GM21529 (cell line): ENCODE data around the gene TOMM40.
A peak's percentile ranks its signal among the peaks of the same experiment; 100 is the strongest.
"Not testable (repeated sequence)": the region's sequence is repeated elsewhere in the genome, so short reads cannot be mapped to it uniquely, and the experiment has no call there.

Source experiments
- ATAC-seq: cut with Tn5 transposase; IDR thresholded peaks from one replicate; pipeline ENCODE4 v1.9.1; 2021; ENCODE audit not compliant: unreplicated experiment

TOMM40 gene

DNA sequence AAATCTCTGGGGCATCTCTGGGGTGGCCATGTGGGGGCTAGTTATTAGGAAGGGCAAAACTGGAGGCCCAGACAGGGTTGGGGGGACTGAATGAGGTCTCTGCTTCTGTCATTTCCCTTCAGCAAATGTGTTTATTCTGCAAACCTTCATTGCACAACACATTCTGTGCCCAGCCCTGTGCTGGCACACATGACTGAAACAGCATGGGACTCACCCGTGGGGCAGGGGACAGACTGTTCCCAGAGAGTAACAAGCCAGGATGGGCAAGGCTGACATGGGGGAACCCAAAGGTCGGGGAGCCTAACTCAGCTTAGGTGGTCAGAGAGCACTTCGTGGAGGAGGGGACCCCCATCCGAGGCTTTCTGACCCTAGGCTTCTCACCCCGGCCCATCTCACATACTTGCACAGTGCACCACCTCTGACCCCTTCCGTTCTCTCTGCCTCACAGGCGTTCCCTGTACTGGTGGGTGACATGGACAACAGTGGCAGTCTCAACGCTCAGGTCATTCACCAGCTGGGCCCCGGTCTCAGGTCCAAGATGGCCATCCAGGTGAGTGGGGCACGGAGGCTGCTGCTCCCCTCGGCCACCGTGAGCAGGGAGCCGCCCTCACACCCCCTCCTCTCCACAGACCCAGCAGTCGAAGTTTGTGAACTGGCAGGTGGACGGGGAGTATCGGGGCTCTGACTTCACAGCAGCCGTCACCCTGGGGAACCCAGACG, 2.4 kb downstream of the TOMM40 start:
- ATAC-seq, result no peak

DNA sequence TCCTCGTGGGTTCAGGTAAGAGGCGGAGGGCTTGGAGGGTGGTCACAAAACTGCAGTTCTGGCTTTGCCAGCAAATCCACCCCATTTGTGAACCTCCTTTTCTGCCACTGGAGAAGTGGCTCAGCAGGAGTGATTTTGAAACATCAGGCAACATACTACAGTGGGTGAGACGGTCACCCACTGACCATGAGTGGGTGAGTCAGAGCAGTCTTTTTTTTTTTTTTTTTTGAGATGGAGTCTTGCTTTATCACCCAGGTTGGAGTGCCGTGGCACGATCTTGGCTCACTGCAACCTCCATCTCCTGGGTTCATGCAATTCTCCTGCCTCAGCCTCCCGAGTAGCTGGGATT, 3.0 kb downstream of the TOMM40 start:
- no peak for ATAC-seq

DNA sequence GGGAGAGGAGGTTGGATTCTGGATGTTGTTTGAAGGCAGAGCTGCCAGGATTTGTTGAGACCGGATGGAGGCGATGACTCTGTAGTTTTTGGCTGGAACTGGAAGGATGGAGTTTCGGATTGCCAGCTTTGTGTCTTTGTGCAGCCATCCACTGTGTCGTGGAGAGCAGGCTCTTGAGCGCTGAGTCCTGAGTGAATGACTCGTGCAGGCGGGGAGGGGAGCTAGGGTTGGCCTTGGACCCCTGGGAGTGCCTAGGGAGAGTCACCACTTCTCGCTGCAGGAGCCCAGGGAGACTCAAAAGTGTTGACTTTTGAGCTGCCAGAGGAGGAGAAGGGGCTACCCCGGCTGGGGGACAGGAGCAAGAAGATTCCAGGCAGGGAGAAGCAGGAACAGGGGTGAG, 3.9 kb downstream of the TOMM40 start:
- no peak for ATAC-seq

DNA sequence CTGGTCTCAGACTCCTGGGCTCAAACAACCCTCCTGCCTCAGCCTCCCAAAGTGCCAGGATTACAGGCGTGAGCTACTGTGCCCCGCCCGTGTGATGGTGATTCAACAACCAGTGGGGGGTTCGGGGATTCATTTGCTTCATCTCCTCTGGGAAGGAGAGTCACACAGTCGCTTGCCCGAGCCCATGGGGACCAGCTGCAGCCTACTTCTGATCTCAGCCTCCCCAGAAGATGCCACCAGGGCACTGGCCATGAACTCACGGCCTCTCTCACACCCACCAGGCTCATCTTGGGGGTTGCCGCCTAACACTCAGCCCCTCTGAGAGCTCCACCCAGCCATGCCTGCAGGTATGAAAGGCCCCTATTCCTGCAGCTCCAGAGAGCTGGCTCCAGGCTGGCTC, 6.8 kb downstream of the TOMM40 start:
- ATAC-seq, result no peak

DNA sequence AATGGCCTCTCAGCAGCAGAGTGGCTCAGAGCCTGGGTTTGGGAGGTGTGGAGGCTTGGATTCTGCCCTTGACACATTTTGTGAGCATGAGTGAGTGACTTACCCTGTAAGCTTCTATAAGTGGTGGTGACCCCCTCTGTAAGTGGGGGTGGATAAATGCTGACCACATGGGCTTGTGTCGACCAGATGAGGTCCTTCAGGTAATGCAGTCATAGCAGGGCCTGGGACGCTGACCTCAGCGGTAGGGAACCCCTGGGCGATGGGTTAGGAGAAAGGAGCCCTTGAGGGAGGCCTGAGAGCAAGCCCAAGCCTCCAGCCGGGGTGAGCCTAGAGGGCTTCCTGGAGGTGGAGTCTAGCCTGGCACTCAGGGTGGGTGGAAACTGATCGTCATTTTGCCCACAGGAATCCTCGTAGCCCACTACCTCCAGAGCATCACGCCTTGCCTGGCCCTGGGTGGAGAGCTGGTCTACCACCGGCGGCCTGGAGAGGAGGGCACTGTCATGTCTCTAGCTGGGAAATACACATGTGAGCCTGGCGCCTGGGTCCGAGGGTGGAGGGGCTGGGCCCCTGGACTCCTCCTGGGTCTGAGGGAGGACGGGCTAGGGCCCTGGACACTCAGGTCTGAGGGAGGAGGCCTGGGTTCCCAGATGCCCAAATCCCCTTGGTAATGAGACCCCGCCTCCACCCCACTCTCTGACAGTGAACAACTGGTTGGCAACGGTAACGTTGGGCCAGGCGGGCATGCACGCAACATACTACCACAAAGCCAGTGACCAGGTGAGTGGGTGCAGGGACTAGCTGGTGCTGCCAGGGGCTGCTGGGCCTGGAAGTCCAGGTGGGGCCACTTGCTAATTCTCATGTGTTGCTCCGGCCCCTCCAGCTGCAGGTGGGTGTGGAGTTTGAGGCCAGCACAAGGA, 9.5 kb downstream of the TOMM40 start:
- no peak for ATAC-seq

DNA sequence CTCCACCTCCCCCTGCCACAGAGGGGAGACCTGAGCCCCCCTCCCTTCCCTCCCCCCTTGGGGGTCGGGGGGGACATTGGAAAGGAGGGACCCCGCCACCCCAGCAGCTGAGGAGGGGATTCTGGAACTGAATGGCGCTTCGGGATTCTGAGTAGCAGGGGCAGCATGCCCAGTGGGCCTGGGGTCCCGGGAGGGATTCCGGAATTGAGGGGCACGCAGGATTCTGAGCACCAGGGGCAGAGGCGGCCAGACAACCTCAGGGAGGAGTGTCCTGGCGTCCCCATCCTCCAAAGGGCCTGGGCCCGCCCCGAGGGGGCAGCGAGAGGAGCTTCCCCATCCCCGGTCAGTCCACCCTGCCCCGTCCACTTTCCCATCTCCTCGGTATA, 12.2 kb downstream of the TOMM40 start:
- no peak for ATAC-seq

DNA sequence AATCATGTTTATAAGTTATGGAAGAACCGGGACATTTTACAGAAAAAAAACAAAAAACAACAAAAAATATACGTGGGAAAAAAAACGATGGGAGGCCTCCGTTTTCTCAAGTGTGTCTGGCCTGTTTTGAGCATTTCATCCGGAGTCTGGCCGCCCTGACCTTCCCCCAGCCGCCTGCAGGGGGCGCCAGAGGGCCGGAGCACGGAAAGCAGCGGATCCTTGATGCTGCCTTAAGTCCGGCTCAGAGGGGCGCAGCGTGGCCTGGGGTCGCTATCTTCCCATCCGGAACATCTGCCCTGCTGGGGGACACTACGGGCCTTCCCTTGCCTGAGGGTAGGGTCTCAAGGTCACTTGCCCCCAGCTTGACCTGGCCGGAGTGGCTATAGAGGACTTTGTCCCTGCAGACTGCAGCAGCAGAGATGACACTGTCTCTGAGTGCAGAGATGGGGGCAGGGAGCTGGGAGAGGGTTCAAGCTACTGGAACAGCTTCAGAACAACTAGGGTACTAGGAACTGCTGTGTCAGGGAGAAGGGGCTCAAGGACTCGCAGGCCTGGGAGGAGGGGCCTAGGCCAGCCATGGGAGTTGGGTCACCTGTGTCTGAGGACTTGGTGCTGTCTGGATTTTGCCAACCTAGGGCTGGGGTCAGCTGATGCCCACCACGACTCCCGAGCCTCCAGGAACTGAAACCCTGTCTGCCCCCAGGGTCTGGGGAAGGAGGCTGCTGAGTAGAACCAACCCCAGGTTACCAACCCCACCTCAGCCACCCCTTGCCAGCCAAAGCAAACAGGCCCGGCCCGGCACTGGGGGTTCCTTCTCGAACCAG, 12.8 kb downstream of the TOMM40 start:
- no peak for ATAC-seq

DNA sequence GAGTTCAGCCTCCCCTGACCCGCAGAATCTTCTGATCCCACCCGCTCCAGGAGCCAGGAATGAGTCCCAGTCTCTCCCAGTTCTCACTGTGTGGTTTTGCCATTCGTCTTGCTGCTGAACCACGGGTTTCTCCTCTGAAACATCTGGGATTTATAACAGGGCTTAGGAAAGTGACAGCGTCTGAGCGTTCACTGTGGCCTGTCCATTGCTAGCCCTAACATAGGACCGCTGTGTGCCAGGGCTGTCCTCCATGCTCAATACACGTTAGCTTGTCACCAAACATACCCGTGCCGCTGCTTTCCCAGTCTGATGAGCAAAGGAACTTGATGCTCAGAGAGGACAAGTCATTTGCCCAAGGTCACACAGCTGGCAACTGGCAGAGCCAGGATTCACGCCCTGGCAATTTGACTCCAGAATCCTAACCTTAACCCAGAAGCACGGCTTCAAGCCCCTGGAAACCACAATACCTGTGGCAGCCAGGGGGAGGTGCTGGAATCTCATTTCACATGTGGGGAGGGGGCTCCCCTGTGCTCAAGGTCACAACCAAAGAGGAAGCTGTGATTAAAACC, 13.5 kb downstream of the TOMM40 start:
- ATAC-seq, result no peak

DNA sequence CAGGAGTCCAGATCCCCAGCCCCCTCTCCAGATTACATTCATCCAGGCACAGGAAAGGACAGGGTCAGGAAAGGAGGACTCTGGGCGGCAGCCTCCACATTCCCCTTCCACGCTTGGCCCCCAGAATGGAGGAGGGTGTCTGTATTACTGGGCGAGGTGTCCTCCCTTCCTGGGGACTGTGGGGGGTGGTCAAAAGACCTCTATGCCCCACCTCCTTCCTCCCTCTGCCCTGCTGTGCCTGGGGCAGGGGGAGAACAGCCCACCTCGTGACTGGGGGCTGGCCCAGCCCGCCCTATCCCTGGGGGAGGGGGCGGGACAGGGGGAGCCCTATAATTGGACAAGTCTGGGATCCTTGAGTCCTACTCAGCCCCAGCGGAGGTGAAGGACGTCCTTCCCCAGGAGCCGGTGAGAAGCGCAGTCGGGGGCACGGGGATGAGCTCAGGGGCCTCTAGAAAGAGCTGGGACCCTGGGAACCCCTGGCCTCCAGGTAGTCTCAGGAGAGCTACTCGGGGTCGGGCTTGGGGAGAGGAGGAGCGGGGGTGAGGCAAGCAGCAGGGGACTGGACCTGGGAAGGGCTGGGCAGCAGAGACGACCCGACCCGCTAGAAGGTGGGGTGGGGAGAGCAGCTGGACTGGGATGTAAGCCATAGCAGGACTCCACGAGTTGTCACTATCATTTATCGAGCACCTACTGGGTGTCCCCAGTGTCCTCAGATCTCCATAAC, 14.5 kb downstream of the TOMM40 start, which contains the start of gene APOE:
TSS of gene APOE (plus strand) at position 360 of the 724 bp plus-strand sequence. CDS start 829 bp downstream, outside the sequence.
- no peak for ATAC-seq

DNA sequence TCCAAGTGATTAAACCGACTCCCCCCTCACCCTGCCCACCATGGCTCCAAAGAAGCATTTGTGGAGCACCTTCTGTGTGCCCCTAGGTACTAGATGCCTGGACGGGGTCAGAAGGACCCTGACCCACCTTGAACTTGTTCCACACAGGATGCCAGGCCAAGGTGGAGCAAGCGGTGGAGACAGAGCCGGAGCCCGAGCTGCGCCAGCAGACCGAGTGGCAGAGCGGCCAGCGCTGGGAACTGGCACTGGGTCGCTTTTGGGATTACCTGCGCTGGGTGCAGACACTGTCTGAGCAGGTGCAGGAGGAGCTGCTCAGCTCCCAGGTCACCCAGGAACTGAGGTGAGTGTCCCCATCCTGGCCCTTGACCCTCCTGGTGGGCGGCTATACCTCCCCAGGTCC, 16.6 kb downstream of the TOMM40 start:
- ATAC-seq, result no peak

DNA sequence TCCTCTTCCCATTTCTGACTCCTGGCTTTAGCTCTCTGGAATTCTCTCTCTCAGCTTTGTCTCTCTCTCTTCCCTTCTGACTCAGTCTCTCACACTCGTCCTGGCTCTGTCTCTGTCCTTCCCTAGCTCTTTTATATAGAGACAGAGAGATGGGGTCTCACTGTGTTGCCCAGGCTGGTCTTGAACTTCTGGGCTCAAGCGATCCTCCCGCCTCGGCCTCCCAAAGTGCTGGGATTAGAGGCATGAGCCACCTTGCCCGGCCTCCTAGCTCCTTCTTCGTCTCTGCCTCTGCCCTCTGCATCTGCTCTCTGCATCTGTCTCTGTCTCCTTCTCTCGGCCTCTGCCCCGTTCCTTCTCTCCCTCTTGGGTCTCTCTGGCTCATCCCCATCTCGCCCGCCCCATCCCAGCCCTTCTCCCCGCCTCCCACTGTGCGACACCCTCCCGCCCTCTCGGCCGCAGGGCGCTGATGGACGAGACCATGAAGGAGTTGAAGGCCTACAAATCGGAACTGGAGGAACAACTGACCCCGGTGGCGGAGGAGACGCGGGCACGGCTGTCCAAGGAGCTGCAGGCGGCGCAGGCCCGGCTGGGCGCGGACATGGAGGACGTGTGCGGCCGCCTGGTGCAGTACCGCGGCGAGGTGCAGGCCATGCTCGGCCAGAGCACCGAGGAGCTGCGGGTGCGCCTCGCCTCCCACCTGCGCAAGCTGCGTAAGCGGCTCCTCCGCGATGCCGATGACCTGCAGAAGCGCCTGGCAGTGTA, 17.2 kb downstream of the TOMM40 start:
- ATAC-seq, result no peak

DNA sequence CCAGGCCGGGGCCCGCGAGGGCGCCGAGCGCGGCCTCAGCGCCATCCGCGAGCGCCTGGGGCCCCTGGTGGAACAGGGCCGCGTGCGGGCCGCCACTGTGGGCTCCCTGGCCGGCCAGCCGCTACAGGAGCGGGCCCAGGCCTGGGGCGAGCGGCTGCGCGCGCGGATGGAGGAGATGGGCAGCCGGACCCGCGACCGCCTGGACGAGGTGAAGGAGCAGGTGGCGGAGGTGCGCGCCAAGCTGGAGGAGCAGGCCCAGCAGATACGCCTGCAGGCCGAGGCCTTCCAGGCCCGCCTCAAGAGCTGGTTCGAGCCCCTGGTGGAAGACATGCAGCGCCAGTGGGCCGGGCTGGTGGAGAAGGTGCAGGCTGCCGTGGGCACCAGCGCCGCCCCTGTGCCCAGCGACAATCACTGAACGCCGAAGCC, 17.8 kb downstream of the TOMM40 start:
- ATAC-seq, result no peak

DNA sequence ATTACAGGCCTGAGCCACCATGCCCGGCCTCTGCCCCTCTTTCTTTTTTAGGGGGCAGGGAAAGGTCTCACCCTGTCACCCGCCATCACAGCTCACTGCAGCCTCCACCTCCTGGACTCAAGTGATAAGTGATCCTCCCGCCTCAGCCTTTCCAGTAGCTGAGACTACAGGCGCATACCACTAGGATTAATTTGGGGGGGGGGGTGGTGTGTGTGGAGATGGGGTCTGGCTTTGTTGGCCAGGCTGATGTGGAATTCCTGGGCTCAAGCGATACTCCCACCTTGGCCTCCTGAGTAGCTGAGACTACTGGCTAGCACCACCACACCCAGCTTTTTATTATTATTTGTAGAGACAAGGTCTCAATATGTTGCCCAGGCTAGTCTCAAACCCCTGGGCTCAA, 18.7 kb downstream of the TOMM40 start:
- ATAC-seq, result no peak

DNA sequence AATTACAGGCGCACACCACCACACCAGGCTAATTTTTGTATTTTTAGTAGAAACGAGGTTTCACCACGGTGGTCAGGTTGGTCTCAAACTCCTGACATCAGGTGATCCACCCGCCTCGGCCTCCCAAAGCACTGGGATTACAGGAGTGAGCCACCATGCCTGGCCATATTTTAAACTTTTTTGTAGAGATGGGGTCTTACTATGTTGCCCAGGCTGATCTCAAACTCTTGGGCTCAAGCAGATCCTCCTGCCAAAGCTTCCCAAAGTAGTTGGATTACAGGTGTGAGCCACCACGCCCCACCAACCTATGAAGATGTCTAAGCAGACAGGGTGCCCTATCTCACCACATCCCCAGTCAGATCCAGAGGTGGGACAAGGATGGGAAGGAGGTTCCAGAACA, 20.8 kb downstream of the TOMM40 start:
- ATAC-seq, result not testable (repeated sequence)

DNA sequence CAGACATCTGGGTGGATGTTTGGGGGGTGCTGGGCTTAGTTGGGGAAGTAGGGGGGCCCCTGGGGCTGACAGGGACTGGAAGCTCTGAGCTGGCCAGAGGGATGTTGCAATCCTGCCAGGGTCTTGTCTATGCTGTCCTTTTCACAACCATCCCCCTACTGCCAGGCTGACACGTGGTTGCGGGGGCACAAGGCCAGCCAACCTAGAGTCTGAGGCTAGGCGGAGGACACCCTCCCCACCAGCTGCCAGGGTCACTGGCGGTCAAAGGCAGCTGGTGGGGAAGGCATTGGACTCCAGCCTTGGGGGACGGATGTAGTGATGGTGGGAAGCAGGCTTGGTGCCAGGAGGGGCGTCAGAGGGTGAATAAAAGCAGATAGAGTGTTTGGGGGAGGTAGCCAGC, 21.8 kb downstream of the TOMM40 start:
- ATAC-seq, result no peak

DNA sequence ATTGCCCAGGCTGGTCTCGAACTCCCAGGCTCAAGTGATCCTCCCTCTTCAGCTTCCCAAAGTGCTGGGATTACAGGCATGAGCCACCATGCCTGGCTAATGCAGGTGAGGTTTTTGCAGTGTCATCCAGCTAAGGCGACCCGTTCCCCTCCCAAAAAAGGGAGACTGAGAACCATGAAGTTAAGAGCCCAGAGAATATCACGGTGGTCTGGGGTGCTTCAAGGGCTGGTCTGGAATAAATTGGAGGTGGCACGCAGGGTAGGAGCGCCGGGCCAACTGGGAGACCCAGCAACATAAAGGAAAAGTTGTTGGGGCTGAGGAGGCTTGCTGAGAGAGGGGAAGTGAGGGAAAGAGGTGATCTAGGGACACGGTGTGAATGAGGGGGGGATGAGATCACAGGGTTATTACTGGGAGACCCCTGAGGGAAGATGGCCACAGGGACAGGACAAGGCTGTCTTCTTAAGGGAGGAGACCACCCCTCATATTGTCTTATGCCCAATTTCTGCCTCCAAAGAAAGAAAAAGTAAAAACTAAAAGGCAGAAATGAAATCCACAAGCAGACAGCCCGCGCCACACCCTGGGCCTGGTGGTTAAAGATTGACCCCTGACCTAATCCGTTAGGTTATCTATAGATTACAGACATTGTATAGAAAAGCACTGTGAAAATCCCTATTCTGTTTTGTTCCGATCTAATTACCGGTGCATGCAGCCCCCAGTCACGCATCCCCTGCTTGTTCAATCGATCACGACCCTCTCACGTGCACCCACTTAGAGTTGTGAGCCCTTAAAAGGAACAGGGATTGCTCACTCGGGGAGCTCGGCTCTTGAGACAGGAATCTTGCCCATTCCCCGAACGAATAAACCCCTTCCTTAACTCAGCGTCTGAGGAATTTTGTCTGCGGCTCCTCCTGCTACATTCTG, 22.7 kb downstream of the TOMM40 start:
- ATAC-seq, result not testable (repeated sequence)

DNA sequence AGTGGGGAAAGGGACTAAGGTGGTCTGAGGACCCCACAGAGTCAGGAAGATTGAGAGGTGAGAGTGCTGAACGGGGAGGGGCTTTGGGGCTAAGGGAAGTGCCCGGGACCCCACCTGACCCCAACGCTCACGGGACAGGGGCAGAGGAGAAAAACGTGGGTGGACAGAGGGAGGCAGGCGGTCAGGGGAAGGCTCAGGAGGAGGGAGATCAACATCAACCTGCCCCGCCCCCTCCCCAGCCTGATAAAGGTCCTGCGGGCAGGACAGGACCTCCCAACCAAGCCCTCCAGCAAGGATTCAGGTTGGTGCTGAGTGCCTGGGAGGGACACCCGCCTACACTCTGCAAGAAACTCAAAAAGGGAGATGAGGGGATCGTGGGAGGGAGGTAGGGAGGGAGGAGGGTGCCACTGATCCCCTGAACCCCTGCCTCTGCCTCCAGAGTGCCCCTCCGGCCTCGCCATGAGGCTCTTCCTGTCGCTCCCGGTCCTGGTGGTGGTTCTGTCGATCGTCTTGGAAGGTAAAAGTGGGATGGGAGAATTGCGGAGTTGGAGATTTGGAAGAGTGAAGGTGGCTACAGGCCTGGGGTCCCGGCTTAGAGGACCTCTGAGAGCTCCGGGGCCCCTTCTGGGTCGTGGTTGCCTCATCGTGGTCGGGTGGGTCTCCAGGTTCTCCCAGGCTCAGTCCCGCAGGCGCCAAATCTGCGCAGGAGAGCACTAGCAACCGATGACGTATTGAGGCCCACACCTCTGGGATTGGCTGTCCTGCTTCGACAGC, 23.6 kb downstream of the TOMM40 start, which contains the start of gene APOC1:
TSS of gene APOC1 (plus strand) at position 176 of the 774 bp plus-strand sequence. CDS start at position 460, 284 bp downstream.
- peak; percentile 94 for ATAC-seq
